Fibroblast of the aortic adventitia (primary cell): ENCODE data around the gene PDE6G. TPM values are rescaled to one million over a fixed set of nuclear protein-coding genes. Genes with fewer than 3 reads are reported as not detected.

Experiments used
- DNase-seq: peaks from one replicate; pipeline ENCODE4 v3.0.0-alpha.2; 2010; ENCODE audit warnings: low read depth
- H3K4me3 ChIP-seq: 2 replicates; pipeline ENCODE4 v1.5.1; 2011; ENCODE audit warnings: low read depth, mild to moderate bottlenecking, control low read depth, low read length, moderate library complexity
- CTCF ChIP-seq: IDR thresholded peaks from 2 replicates; pipeline ENCODE4 v1.5.1; 2011; ENCODE audit warnings: mild to moderate bottlenecking, low read length, control low read depth, inconsistent platforms; ENCODE audit not compliant: insufficient read depth
- total RNA-seq: library from RNA; depleted of rRNA; stranded (reverse); fragments of >200 nt; gene quantifications from 2 replicates; pipeline ENCODE4 v1.2.3, GENCODE V29; 2012; ENCODE audit warnings: low replicate concordance

PDE6G gene
- total RNA-seq, 1 donor, result 0.63 TPM

- TF ChIP-seq CTCF, result no peak
- no peak overlapping the region for H3K4me3 ChIP-seq
- DNase-seq, result no peak
These were observed 44.3 kb upstream of the PDE6G start for GRCh38 chr17:81700353-81701287.

- H3K4me3 ChIP-seq, result no peak overlapping the region
- no peak for DNase-seq
- TF ChIP-seq CTCF, result no peak
These were observed 41.1 kb upstream of the PDE6G start for GRCh38 chr17:81697261-81698044.

GRCh38 chr17:81696218-81696941 is 40.0 kb upstream of the PDE6G start:
- DNase-seq, result no peak
- no peak overlapping the region for H3K4me3 ChIP-seq
- TF ChIP-seq CTCF, result no peak

- no peak overlapping the region for H3K4me3 ChIP-seq
- TF ChIP-seq CTCF, result no peak
- no peak for DNase-seq
These were observed 39.5 kb upstream of the PDE6G start for GRCh38 chr17:81695801-81696200.

GRCh38 chr17:81695211-81695610 is 38.9 kb upstream of the PDE6G start:
- DNase-seq, result no peak
- no peak for TF ChIP-seq CTCF
- no peak overlapping the region for H3K4me3 ChIP-seq

GRCh38 chr17:81694810-81695209 is 38.5 kb upstream of the PDE6G start:
- TF ChIP-seq CTCF, result no peak
- DNase-seq, result no peak
- H3K4me3 ChIP-seq, result no peak overlapping the region
